ENCODE results near the gene SPAG17.

Gene SPAG17

DNA sequence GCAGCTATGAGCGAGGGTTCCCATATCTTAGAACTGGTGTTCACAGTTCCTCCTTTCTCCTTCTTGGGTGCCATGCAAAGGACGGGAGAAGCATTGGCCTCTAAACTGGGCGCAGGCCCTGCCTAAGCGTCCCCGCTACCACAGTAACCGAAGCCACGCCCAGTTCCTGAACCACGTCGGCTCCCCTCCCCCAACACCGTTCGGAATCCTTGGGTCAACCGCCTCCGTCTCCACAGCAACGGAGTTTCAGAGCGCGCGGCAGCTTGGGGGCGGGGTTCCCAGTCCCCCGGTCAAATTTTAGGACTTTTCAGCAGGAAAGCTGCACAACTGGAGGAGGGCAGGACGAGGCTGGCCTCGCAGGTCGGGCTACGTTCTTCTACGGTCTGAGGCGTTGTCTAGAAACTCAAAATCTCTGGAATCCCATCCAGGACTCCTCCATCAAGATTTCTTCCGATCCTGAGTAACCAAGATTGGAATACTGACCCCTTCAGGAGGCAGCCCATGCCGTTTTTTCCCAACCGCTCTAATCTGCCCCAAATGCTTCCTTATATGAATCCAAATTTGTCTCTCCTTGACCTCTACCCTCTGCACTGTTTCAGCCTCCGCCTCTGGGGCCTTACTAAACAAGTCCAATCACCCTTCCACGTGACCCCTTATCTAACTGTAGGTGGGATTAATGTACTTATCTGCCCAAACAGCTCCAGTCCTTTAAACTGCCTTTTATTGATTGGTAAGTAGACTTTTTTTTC is at the start of gene SPAG17:
Gene SPAG17 (minus strand): TSS at position 145 of the 749 bp plus-strand sequence. CDS start 71 bp downstream, at position 74.
- DNase-seq (ENCODE audit: low read depth): no peak
- no peak for TF ChIP-seq CTCF (IDR thresholded peaks at IDR 0.05; ENCODE audit: control insufficient read depth, extremely low read depth, insufficient read depth)
- H3K4me3 ChIP-seq (ENCODE audit: low read depth, low read length): no peak within 1 kb of the TSS

GRCh38 chr1:118225471-118225870 is 40.4 kb upstream of the SPAG17 start:
- H3K4me3 ChIP-seq (ENCODE audit: low read depth, low read length): no peak overlapping the region
- no peak for DNase-seq (ENCODE audit: low read depth)
- no peak for TF ChIP-seq CTCF (IDR thresholded peaks at IDR 0.05; ENCODE audit: control insufficient read depth, extremely low read depth, insufficient read depth)

- no peak overlapping the region for H3K4me3 ChIP-seq (ENCODE audit: low read depth, low read length)
- peak; percentile 53 for TF ChIP-seq CTCF (IDR thresholded peaks at IDR 0.05; ENCODE audit: control insufficient read depth, extremely low read depth, insufficient read depth)
- DNase-seq (ENCODE audit: low read depth): no peak
Observed at GRCh38 chr1:118223426-118223825, 38.4 kb upstream of the SPAG17 start.

DNA sequence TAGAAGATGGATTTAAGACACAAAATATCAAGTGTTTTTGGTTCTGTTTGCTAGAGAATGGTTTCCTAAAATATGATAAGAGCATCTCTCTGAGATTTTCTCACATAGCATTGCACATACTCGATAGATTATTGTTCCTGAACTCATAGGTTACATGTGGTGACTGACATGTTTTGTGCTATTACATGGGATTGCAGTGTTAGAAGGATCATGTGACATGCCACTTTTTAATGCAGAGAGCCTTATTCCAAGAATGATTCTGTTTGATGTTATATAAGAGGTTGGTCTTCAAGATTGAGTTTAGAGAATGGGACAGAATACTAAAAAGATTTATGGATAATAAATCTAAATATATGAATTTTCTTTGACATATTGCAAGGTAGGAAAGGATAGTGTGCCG is 34.4 kb upstream of the SPAG17 start:
- no peak overlapping the region for H3K4me3 ChIP-seq (ENCODE audit: low read depth, low read length)
- no peak for TF ChIP-seq CTCF (IDR thresholded peaks at IDR 0.05; ENCODE audit: control insufficient read depth, extremely low read depth, insufficient read depth)
- no peak for DNase-seq (ENCODE audit: low read depth)

DNA sequence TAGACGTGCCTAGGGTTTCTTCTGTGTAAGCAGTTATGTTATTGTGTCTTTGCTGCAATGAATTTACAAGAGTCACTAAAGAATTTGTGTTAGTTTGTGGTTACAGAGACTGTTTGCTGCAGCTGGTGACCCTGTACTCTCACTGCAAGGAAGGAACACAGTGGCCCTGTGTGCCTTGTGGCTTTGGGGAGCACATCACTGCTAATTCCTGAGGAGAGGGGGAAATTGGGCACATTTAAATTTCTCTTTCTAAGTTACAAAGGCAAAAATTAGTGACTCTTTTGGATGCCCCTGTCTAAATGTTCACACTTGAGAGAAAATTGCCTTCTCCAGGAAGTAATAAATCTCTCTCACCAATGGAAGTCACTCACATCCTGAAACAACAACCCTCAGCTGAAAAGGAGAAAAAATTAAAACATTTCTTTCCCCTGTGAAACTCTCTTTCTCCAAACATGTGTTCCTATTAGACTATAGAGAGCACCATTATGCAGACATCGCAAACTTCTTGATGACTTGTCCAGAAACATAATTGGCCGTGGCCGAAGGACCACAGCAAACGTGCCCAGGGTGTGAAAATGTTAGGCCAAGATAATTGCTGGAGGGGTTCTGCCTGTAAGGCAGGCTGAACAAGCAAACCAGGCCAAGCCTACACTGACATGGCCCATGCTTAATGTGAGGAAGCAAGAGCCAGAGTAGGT is 32.3 kb upstream of the SPAG17 start:
- no peak for DNase-seq (ENCODE audit: low read depth)
- H3K4me3 ChIP-seq (ENCODE audit: low read depth, low read length): no peak overlapping the region
- TF ChIP-seq CTCF (IDR thresholded peaks at IDR 0.05; ENCODE audit: control insufficient read depth, extremely low read depth, insufficient read depth): no peak

DNA sequence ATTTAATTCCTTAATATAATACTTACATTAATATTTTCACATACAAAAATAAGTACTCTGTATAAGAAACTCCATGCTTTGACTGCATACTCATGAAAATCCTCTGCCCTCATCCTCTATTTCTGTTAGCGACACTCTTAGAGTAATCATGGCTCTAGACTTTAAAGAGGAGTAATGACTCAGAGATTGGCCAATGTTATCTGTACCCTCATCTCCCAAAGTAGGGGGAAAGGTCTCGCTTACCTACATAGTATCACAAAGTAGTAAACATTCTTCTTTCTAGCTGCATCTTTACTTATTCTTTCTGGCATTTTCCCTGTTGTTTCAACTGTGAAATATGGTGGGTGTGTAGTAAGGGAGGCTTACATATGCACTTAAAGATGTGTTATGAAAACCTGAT is 29.8 kb upstream of the SPAG17 start:
- no peak for DNase-seq (ENCODE audit: low read depth)
- TF ChIP-seq CTCF (IDR thresholded peaks at IDR 0.05; ENCODE audit: control insufficient read depth, extremely low read depth, insufficient read depth): no peak
- no peak overlapping the region for H3K4me3 ChIP-seq (ENCODE audit: low read depth, low read length)
